Lung microvascular endothelial cell (primary cell): ENCODE results near the gene BLTP3A. TPM values are rescaled to one million over a fixed set of nuclear protein-coding genes. Genes with fewer than 3 reads are reported as not detected.
"Not testable (repeated sequence)": the region's sequence is repeated elsewhere in the genome, so short reads cannot be mapped to it uniquely, and the experiment has no call there.

Source experiments
- DNase-seq, 2 donors: peaks; one replicate each; pipeline versions ENCODE4 v3.0.0 to v3.0.0-alpha.2; 2010; ENCODE audit warnings: low read depth in 2 of 2
- total RNA-seq: library from RNA; depleted of rRNA; stranded (reverse); fragments of >200 nt; gene quantifications from 2 replicates; pipeline ENCODE4 v1.2.1, GENCODE V29; 2014

Gene BLTP3A, protein sequence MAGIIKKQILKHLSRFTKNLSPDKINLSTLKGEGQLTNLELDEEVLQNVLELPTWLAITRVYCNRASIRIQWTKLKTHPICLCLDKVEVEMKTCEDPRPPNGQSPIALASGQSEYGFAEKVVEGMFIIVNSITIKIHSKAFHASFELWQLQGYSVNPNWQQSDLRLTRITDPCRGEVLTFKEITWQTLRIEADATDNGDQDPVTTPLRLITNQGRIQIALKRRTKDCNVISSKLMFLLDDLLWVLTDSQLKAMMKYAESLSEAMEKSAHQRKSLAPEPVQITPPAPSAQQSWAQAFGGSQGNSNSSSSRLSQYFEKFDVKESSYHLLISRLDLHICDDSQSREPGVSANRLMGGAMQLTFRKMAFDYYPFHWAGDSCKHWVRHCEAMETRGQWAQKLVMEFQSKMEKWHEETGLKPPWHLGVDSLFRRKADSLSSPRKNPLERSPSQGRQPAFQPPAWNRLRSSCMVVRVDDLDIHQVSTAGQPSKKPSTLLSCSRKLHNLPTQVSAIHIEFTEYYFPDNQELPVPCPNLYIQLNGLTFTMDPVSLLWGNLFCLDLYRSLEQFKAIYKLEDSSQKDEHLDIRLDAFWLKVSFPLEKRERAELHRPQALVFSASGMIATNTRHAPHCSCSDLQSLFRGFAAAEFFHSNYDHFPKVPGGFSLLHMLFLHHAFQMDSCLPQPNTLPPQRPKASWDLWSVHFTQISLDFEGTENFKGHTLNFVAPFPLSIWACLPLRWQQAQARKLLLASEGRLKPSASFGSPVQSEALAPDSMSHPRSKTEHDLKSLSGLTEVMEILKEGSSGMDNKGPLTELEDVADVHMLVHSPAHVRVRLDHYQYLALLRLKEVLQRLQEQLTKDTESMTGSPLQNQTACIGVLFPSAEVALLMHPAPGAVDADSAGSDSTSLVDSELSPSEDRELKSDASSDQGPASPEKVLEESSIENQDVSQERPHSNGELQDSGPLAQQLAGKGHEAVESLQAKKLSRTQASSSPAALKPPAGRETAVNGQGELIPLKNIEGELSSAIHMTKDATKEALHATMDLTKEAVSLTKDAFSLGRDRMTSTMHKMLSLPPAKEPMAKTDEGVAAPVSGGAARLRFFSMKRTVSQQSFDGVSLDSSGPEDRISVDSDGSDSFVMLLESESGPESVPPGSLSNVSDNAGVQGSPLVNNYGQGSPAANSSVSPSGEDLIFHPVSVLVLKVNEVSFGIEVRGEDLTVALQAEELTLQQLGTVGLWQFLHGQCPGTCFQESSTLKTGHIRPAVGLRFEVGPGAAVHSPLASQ (N-terminal part only)
- total RNA-seq, result 6.8 and 13.3 TPM in 2 replicates

DNA sequence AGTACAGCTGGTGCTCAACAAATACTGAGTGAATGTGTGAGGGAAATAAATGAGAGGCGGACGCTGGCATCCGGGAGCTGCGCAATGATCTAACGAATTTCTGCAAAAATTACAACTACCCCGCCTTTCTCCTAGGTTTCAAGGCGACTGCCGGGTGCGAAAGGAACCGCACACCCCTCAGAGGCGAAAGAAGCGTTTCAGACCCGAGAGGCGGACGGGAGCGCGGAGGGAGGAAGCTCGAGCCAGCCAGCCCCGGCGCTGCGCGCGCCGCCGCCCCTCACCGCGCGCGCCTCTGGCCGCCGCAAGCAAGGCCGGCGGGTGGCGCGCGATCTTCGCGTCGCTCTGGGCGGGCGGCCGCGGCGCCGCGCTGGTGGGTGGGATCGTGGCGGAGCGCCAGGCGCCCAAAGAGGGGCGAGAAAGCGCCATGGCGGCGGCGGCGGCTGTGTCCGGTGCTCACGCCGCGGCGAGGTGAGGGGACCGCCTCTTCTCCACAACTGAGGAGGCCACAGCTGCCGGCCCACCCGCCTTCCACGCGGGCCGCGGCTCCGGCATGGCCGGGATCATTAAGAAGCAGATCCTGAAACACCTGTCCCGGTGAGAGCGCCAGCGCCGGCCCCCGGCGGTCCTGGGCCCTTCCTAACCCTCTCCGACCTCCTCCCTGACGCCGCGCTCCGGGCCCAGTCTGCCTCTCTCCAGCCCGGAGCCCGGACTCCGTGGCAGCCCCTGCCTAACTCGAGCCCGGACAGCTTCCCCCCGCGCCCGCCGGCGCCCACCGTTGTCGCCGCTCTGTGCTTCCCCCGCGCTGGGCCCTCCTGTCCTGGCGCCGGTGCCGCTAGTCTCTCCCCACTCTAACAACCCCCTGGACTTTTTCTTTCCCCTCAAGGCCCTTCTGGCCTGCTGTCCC lies at the start of gene BLTP3A:
BLTP3A (plus strand) TSS at position 383 of the 904 bp plus-strand sequence; CDS start at position 551, 168 bp downstream.
- DNase-seq, result peak; percentile 77 to 87

DNA sequence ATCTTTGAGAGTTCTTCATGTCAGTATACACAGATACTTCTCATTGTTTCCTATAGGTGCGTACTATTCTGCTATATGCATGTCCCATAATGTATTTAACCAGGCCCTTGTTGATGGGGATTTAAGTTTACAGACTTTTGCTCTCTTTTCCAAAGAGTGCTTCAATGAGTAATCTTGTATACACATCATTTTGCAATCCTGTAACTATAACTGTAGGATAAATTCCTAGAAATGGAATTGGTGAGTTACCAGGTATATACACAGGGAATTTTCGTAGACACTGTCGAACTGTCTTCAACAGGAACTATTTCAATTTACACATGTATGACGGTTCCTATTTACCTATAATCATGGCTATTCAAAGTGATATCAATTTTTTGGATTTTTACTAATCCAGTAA lies 49.8 kb upstream of the BLTP3A start:
- DNase-seq, result no peak

DNA sequence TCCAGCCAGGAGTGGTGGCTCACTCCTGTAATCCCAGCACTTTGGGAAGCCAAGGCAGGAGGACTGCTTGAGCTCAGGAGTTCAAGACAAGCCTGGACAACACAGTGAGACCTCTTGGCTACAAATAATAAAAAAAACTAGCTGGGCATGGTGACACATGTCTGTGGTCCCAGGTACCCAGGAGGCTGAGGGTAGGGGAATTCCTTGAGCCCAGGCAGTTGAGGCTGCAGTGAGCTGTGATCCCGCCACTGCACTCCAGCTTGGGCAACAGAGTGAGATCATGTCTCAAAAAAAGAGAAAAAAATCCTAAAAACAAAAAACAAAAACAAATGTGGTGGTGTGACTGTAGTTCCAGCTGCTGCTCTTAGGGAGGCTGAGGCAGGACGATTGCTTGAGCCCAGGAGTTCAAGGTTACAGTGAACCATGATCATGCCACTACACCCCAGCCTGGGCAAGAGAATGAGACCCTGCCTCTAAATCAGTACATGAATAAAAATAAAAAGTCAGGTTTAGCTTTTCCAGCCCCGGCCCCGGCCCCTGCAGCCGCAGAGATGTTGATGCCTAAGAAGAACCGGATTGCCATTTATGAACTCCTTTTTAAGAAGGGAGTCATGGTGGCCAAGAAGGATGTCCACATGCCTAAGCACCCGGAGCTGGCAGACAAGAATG lies 48.1 kb upstream of the BLTP3A start:
- DNase-seq, result no peak

DNA sequence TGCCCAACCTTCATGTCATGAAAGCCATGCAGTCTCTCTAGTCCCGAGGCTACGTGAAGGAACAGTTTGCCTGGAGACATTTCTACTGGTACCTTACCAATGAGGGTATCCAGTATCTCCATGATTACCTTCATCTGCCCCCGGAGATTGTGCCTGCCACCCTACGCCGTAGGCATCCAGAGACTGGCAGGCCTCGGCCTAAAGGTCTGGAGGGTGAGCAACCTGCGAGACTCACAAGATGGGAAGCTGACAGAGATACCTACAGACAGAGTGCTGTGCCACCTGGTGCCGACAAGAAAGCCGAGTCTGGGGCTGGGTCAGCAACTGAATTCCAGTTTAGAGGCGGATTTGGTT lies 47.6 kb upstream of the BLTP3A start:
- not testable (repeated sequence) for DNase-seq

DNA sequence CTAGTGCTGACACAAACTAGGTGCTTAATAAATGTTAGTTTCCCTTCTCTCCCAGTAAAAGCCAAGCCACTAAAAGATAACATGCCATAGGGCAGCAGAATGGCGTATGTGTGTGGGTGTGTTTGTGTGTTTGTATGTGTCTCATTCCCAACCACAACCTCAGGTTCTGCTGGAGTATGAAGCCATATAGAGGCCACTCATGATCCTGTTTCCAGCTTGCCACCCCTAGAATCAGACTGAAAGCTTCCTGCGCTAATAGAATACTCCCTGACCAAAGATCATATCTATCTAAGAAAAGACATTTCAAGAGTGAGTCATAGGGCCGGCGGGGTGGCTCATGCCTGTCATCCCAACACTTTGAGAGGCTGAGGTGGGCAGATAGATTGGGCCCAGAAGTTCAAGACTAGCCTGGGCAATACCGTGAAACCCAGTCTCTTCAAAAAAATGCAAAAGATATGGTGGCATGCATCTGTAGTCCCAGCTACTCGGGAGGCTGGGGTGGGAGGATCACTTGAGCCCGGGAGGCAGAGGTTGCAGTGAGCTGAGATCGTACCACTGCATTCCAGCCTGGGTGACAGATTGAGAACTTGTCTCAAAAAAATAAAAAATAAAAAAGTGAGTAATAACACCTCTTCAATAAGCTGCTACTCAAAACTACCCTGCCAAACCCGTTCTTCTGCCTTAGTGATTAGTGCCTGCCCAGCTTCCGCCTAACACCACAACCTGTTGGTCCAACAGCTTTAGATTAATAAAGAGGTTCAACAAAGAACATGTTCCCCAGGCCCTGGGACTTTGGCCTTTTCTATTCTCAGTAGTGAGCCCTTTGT lies 46.4 kb upstream of the BLTP3A start:
- DNase-seq, result peak in 1 of 2 donors; percentile 50

DNA sequence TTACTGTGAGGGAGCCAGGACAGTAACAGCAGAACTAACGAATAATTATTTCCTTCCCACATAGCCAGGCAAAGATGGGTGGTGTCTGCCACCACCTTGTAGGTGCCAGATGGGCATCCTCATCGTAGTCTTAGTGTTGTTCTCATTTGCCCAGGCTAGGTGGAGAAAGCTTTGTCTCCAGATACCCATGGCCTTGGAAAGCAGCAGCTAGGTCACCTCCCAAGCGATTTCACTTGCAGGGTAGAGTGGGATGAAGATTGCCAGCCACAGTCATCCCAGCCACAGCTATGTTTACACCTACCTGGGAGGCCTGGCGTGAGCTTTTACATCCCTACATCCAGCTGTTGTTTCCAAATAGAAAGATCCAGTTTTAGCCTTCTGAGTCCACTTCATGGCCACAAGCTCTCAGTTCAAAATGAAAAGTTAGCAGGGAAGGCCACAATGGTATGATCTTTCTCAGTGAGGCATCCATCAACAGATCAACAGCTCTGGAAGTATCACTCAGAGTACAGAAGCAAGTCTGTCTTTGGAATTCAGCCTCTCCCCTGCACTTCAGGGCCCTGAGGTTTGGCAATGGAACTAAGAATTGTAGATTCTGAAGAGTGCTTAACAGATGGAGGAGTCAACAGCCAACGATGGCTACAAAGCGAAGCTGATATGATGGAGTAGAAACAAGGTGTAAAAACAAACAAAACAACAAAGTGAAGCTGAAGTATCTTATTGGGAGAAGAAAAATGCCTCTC lies 45.6 kb upstream of the BLTP3A start:
- DNase-seq, result no peak

DNA sequence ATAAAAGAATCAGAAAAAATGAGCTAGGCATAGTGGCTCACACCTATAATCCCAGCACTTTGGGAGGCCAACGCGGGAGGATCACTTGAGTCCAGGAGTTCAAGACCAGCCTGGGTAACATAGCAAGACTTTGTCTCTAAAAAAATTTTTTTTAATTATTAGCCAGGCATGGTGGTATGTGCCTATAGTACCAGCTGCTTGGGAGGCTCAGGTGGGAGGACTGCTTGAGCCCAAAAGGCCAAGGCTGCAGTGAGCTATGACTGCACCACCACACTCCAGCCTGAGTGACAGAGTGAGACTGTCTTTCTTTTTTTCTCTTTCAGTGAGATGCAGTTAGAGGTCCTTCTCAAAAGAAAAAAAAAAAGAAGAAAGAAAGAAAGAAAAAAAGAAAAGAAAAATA lies 43.1 kb upstream of the BLTP3A start:
- DNase-seq, result no peak

DNA sequence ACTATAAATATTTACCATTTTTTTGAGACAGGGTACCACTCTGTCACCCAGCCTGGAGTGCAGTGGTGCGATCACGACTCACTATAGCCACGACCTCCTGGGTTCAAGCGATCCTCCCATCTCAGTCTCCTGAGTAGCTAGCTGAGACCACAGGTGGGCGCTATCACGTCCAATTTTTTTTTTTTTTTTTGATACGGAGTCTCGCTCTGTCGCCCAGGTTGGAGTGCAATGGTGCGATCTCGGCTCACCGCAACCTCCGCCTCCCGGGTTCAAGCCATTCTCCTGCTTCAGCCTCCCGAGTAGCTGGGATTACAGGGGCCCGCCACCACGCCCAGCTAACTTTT lies 35.4 kb upstream of the BLTP3A start:
- DNase-seq, result peak; percentile 48 to 64

DNA sequence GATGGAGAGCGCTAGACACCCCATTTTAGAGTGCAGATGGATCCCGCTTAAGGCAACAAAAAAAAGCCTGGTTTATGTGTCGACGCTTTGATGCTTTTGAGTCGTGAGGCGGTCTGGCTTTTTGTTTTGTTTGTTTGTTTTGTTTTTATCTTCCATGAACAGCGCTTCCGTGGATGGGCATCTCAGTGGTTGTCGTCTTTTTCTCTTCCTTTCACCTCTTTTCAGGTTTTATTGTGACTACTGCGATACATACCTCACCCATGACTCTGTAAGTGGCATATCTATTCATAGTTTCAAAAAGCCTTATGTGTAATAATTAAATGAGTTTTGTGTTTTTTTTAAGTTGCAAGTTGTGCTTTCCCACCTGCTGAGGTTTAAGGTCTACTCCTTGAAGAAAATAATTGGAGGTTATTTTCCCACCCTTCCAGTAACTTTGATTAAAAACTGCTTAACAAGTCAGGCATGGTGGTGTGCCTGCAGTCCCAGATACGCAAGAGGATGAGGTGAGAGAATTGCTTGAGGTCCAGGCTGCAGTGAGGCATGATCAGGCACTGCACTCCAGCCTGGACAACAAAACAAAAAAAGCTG lies 34.1 kb upstream of the BLTP3A start:
- DNase-seq, result peak in 1 of 2 donors; percentile 1

DNA sequence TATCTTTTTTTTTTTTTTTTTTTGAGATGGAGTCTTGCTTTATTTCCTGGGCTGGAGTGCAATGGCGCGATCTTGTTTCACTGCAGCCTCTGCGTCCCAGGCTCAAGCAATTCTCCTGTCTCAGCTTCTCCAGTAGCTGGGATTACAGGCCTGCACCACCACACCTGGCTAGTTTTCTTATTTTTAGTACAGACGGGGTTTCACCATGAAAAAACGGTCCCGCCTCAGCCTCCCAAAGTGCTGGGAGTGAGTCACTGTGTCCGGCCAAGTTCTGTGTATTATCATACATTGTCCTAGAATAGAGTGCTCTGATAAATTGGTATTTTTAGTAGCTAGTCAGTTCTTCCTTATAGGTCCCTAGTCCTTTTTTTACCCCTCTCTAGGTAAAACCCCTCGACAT lies 31.8 kb upstream of the BLTP3A start:
- no peak for DNase-seq

DNA sequence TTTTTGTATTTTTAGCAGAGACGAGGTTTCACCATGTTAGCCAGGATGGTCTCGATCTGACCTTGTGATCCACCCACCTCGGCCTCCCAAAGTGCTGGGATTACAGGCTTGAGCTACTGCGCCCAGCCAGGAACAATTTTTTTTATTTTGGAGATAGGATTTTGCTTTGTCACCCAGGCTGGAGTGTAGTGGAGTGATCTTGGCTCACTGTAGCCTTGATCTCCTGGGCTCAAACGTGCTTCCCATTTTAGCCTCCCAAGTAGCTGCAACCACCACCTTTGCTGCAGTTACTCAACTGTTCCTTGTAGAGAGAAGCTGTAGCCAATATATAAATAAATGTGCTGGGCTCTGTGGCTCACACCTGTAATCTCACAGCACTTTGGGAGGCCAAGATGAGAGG lies 30.2 kb upstream of the BLTP3A start:
- not testable (repeated sequence) for DNase-seq

DNA sequence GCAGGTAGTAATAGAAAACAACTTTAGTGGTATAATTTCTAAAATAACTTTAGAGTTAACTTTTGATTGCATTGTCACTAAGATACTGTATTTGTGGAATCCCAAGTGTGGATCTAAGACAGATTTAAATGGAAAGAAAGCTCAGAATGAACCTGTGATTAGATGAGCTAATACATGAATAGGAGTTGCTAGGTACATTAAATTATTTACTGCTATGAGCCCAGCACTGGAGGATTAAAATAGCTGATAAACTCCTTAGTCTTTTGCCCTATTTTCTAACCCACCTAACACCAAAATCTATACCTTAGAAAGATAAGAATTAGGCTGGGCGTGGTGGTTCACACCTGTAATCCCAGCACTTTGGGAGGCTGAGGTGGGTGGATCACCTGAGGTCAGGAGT lies 23.7 kb upstream of the BLTP3A start:
- DNase-seq, result no peak

DNA sequence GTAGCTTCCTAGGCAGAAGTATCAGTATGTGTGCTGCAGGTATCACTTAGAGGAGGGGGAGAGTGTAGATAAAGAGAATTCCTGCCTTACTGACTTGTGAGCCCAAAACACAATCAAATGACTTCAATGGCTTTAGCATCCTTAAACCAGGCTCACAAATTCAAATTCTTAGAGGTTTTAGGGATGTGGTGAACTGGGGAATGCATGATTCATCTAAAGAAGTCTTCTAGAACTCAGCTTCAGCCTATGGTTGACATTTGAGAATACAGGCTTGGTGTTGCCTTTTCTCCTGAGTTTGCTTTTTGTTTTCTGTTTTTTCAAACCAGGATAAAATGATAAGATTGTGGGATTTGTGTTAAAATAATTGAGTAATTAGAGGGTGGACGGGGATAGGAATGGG lies 20.2 kb upstream of the BLTP3A start:
- no peak for DNase-seq

DNA sequence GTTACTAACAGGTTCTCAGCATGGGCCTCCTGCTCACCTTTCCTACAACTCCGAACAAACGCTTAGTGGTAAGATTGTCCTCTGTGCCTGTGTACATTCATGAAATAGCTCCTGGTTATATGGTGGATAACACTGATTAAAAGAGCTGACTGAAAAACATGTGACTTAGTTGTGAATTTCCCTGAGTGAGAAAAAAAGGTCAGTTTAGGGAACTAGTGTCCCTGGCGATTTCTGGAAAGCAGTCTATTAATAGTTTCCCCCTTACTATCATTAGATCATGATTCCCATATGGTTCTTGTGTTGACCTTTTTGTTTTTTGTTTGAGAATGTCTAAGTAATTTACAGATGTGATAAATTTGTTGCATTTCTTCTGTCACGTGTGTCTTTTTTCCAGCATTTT lies 18.9 kb upstream of the BLTP3A start:
- no peak for DNase-seq

DNA sequence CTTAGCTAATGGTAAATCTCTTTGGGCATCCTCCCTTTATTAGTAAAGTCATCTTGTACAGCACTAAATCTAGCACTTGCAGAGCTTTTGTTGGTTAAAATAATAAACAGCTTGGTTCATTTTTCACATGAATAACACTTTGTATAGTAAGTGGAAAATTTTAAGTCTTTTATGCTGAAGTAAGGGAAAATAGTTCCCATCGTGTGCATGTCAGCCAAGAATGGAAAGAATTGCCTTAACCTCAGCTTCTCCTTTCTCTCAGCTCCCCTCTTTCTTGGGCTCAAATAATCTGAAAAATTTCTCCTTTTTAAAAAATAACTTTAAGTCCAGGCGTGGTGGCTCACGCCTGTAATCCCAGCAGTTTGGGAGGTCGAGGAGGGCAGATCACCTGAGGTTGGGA lies 18.0 kb upstream of the BLTP3A start:
- peak in 1 of 2 donors; percentile 37 for DNase-seq

DNA sequence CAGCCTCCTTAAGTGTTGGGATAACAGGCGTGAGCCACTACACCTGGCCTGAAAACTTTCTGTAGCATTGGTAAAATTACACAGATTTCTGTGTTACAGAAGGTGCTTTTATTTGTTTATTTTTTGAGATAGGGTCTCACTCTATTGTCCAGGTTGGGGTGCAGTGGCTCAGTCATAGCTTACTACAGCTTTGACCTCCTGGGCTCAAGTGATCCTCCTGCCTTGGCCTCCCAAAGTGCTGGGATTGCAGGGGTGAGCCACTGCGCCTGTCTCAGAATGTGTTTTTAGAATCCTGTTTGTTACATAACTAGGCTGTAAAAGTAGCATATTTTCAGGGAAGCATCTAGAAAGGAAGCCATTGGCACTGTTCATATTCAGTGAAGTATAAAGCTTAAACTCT lies 16.9 kb upstream of the BLTP3A start:
- no peak for DNase-seq

DNA sequence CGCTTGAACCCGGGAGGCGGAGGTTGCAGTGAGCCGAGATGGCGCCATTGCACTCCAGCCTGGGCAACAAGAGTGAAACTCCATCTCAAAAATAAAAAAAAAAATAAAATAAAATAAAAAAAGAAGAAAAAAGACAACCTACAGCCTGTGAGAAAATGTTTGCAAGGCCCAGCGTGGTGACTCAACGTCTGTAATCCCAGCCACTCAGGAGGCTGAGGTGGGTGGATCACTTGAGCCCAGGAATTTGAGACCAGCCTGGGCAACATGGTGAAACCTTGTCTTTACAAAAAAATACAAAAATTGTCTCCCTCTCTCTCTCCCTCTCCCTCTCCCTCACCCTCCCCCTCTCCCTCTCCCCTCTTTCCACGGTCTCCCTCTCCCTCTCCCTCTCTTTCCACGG lies 6.5 kb upstream of the BLTP3A start:
- not testable (repeated sequence) for DNase-seq

DNA sequence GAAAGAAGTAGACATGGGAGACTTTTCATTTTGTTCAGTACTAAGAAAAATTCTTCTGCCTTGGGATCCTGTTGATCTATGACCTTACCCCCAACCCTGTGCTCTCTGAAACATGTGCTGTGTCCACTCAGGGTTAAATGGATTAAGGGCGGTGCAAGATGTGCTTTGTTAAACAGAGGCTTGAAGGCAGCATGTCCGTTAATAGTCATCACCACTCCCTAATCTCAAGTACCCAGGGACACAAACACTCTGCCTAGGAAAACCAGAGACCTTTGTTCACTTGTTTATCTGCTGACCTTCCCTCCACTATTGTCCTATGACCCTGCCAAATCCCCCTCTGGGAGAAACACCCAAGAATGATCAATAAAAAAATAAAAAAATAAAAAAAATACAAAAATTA lies 4.7 kb upstream of the BLTP3A start:
- DNase-seq, result not testable (repeated sequence)
